ENCODE results near the gene ERC2. TPM values are rescaled to one million over a fixed set of nuclear protein-coding genes. Genes with fewer than 3 reads are reported as not detected.

The ERC2 gene
- total and polyA plus RNA-seq, 2 donors (not counting 1 experiment from before 2014, with no cell fraction given) = 0.14 to 0.17 TPM

DNA sequence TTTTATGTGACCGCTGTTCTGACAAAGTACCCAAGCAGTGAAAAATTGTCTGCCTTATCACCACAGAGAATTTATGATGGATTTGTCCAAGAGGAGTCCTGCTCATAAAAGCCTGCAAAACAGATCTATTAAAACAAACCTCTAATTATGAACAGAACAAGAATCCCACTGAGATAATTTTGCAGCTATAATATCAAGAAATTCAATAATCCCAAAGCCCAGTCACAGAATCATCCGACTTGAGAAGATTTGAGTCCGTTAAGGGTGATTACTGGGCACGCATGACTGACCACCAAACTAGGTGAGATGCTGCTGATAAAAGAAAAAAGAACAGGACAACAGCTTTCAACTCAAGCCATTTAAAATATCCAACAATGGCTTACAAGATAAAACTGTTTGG lies 750.2 kb downstream of the ERC2 start:
- no peak overlapping the region for H3K4me3 ChIP-seq (replicated peaks in 1 of 4; ENCODE audit: control extremely low read depth in 1 of 4, insufficient read depth in 1 of 4, low read depth in 3 of 4, low read length in 4 of 4)
- no peak for DNase-seq (ENCODE audit: low read depth in 2 of 2)
- no peaks in the 10 kb centered on the region for H3K27me3 ChIP-seq (ENCODE audit: control insufficient read depth, insufficient read depth, low read length)
- no peak overlapping the region for H3K9ac ChIP-seq (ENCODE audit: insufficient read depth, low read length)
- H4K20me1 ChIP-seq (ENCODE audit: control insufficient read depth, extremely low read depth, insufficient read depth, low read length) = no peaks in the 10 kb centered on the region
- no peaks in the 10 kb centered on the region for H3K4me1 ChIP-seq (ENCODE audit: control insufficient read depth, extremely low read depth, insufficient read depth, low read length)
- H2AFZ ChIP-seq (ENCODE audit: low read length) = no peak overlapping the region
- no peaks in the 10 kb centered on the region for H3K9me3 ChIP-seq (ENCODE audit: control insufficient read depth, insufficient read depth, low read depth, low read length)
- no peak overlapping the region for H3K27ac ChIP-seq (ENCODE audit: insufficient read depth, low read length)
- no peaks in the 10 kb centered on the region for H3K79me2 ChIP-seq (ENCODE audit: control insufficient read depth, insufficient read depth, low read length)
- no peaks in the 10 kb centered on the region for H3K36me3 ChIP-seq (ENCODE audit: control insufficient read depth, insufficient read depth, low read length)
- no peak overlapping the region for H3K4me2 ChIP-seq (ENCODE audit: extremely low read depth, insufficient read depth, low read length)
- TF ChIP-seq, protein P1, sequence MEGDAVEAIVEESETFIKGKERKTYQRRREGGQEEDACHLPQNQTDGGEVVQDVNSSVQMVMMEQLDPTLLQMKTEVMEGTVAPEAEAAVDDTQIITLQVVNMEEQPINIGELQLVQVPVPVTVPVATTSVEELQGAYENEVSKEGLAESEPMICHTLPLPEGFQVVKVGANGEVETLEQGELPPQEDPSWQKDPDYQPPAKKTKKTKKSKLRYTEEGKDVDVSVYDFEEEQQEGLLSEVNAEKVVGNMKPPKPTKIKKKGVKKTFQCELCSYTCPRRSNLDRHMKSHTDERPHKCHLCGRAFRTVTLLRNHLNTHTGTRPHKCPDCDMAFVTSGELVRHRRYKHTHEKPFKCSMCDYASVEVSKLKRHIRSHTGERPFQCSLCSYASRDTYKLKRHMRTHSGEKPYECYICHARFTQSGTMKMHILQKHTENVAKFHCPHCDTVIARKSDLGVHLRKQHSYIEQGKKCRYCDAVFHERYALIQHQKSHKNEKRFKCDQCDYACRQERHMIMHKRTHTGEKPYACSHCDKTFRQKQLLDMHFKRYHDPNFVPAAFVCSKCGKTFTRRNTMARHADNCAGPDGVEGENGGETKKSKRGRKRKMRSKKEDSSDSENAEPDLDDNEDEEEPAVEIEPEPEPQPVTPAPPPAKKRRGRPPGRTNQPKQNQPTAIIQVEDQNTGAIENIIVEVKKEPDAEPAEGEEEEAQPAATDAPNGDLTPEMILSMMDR (conservative IDR thresholded peaks at IDR 0.05 in 1 of 2, IDR thresholded peaks at IDR 0.05 in 1 of 2; ENCODE audit: low read depth in 1 of 2, low read length in 2 of 2) = no peak
- TF ChIP-seq EZH2 (IDR thresholded peaks at IDR 0.05; ENCODE audit: low read length, missing control alignments) = no peak

DNA sequence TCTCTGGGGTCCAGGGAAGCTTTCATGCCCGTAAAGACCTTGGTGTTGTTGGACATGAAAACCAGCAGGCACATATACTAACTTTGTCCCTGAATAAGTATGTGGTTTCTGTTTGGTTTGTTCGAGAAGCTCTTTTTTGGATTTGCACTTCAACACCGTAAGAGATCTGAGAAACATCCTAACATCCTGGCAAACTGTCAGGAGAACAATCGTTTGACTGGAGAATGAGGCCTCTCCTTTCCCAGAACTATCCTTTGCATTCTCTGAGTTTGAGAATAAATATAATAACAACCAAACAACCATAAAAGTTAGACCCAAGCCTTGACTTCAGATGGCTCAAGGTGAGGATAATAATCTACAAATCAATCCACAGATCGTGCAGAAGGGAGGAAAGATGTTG lies 750.8 kb downstream of the ERC2 start:
- no peak overlapping the region for H3K27ac ChIP-seq (ENCODE audit: insufficient read depth, low read length)
- no peaks in the 10 kb centered on the region for H4K20me1 ChIP-seq (ENCODE audit: control insufficient read depth, extremely low read depth, insufficient read depth, low read length)
- no peaks in the 10 kb centered on the region for H3K79me2 ChIP-seq (ENCODE audit: control insufficient read depth, insufficient read depth, low read length)
- no peaks in the 10 kb centered on the region for H3K36me3 ChIP-seq (ENCODE audit: control insufficient read depth, insufficient read depth, low read length)
- H3K4me1 ChIP-seq (ENCODE audit: control insufficient read depth, extremely low read depth, insufficient read depth, low read length) = no peaks in the 10 kb centered on the region
- no peaks in the 10 kb centered on the region for H3K9me3 ChIP-seq (ENCODE audit: control insufficient read depth, insufficient read depth, low read depth, low read length)
- no peak overlapping the region for H3K4me2 ChIP-seq (ENCODE audit: extremely low read depth, insufficient read depth, low read length)
- H2AFZ ChIP-seq (ENCODE audit: low read length) = no peak overlapping the region
- H3K4me3 ChIP-seq (replicated peaks in 1 of 4; ENCODE audit: control extremely low read depth in 1 of 4, insufficient read depth in 1 of 4, low read depth in 3 of 4, low read length in 4 of 4) = no peak overlapping the region
- no peak for DNase-seq (ENCODE audit: low read depth in 2 of 2)
- no peaks in the 10 kb centered on the region for H3K27me3 ChIP-seq (ENCODE audit: control insufficient read depth, insufficient read depth, low read length)
- TF ChIP-seq, protein P1 (conservative IDR thresholded peaks at IDR 0.05 in 1 of 2, IDR thresholded peaks at IDR 0.05 in 1 of 2; ENCODE audit: low read depth in 1 of 2, low read length in 2 of 2) = no peak
- TF ChIP-seq EZH2 (IDR thresholded peaks at IDR 0.05; ENCODE audit: low read length, missing control alignments) = no peak
- H3K9ac ChIP-seq (ENCODE audit: insufficient read depth, low read length) = no peak overlapping the region

DNA sequence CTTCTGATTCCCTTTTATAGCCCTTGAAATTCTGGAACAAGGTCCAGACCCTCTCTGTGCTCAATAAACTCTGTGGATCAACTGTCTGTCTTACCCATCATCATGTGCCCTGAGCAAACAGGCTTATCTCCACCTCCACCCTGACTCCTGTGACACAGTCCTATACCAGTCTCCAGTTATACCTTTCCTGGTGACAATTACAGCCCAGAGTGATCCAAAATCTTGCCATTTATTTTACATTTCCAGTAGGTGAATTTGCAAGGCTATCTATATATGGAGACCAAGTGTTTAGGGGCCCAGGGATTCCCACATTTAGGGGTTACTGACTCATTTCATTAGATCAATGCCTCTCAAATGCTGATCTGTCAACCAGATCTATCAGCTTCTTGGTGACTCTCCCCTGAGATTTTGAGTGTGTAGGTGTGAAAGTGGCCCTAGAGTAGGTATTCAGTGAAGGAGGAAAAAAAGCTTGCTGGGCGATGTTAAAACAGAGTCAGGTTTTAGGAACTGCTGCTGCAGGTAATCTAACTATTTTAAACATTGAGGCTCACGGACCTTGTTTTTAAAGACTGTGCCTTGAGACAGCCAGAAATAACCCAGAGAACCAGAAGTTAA lies 751.5 kb downstream of the ERC2 start:
- Histone ChIP-seq H3K4me1 (ENCODE audit: control insufficient read depth, extremely low read depth, insufficient read depth, low read length) (no peaks in the 10 kb centered on the region), H3K4me2 (ENCODE audit: extremely low read depth, insufficient read depth, low read length) (no peak overlapping the region), H3K36me3 (ENCODE audit: control insufficient read depth, insufficient read depth, low read length) (no peaks in the 10 kb centered on the region), H4K20me1 (ENCODE audit: control insufficient read depth, extremely low read depth, insufficient read depth, low read length) (no peaks in the 10 kb centered on the region), H3K79me2 (ENCODE audit: control insufficient read depth, insufficient read depth, low read length) (no peaks in the 10 kb centered on the region), H3K27ac (ENCODE audit: insufficient read depth, low read length) (no peak overlapping the region), H3K27me3 (ENCODE audit: control insufficient read depth, insufficient read depth, low read length) (no peaks in the 10 kb centered on the region), H3K4me3 (replicated peaks in 1 of 4; ENCODE audit: control extremely low read depth in 1 of 4, insufficient read depth in 1 of 4, low read depth in 3 of 4, low read length in 4 of 4) (no peak overlapping the region), H2AFZ (ENCODE audit: low read length) (no peak overlapping the region), H3K9ac (ENCODE audit: insufficient read depth, low read length) (no peak overlapping the region), H3K9me3 (ENCODE audit: control insufficient read depth, insufficient read depth, low read depth, low read length) (no peaks in the 10 kb centered on the region)
- no peak for TF ChIP-seq EZH2 (IDR thresholded peaks at IDR 0.05; ENCODE audit: low read length, missing control alignments)
- TF ChIP-seq, protein P1 (conservative IDR thresholded peaks at IDR 0.05 in 1 of 2, IDR thresholded peaks at IDR 0.05 in 1 of 2; ENCODE audit: low read depth in 1 of 2, low read length in 2 of 2) = no peak
- DNase-seq (ENCODE audit: low read depth in 2 of 2) = no peak

Data from fibroblast of lung (primary cell).